IMR-90 (cell line): ENCODE measurements around the gene NEK8. TPM values are rescaled to one million over a fixed set of nuclear protein-coding genes. Genes with fewer than 3 reads are reported as not detected.
"Not testable (repeated sequence)": the region's sequence is repeated elsewhere in the genome, so short reads cannot be mapped to it uniquely, and the experiment has no call there.

Experiments used
- ATAC-seq: fragments of 200-7000 bp; cut with Tn5 transposase; 2 replicates; pipeline ENCODE4 v1.9.1; 2020; ENCODE audit warnings: low read depth, mild to moderate bottlenecking, moderate library complexity
- BruUV-seq: library from RNA; stranded (reverse); fragments of 400-500 nt; replicated peaks from 2 replicates; lab custom pipeline; 2021; lab: Mats Ljungman, UMichigan
- CTCF ChIA-PET: fragments of 300-600 bp; formaldehyde crosslinking; extraction: SDS; loops from one replicate; lab custom pipeline; 2021; ENCODE audit warnings: antibody characterized with exemption; lab: Yijun Ruan, JAX
- POLR2A ChIA-PET: fragments of 300-600 bp; sonication (Branson Sonifier 250); formaldehyde crosslinking; loops from one replicate; lab custom pipeline; 2022; ENCODE audit warnings: antibody characterized with exemption; ENCODE audit not compliant: unreplicated experiment; lab: Charles Lee
- DNase-seq: peaks from one replicate; pipeline ENCODE4 v3.0.0; 2013
- H2AFZ ChIP-seq: replicated peaks from 2 replicates; pipeline ENCODE3; 2013; ENCODE audit warnings: low read length, mild to moderate bottlenecking; ENCODE audit not compliant: poor library complexity
- H2AK5ac ChIP-seq: 2 replicates; pipeline ENCODE4 v1.6.1; 2013; ENCODE audit warnings: low read depth, low read length, inconsistent platforms
- H2AK9ac ChIP-seq: replicated peaks from 2 replicates; pipeline ENCODE3; 2013; ENCODE audit warnings: mild to moderate bottlenecking, low read depth, low read length, moderate library complexity; ENCODE audit not compliant: poor library complexity
- H2BK120ac ChIP-seq: 2 replicates; pipeline ENCODE4 v1.6.1; 2013; ENCODE audit warnings: low read depth, low read length, inconsistent platforms
- H2BK15ac ChIP-seq: 3 replicates; pipeline ENCODE4 v1.6.1; 2013; ENCODE audit warnings: low read depth, low read length, inconsistent platforms
- H2BK20ac ChIP-seq: 2 replicates; pipeline ENCODE4 v1.6.1; 2013; ENCODE audit warnings: low read depth, mild to moderate bottlenecking, inconsistent platforms, low read length, moderate library complexity
- H2BK5ac ChIP-seq: 2 replicates; pipeline ENCODE4 v1.6.1; 2013; ENCODE audit warnings: mild to moderate bottlenecking, low read depth, low read length, inconsistent platforms; ENCODE audit not compliant: poor library complexity, severe bottlenecking
- H3K14ac ChIP-seq: replicated peaks from 2 replicates; pipeline ENCODE4 v1.6.1; 2013; ENCODE audit warnings: low read depth, low read length, inconsistent platforms
- H3K18ac ChIP-seq: 2 replicates; pipeline ENCODE4 v1.6.1; 2013; ENCODE audit warnings: low read depth, low read length, control low read depth
- H3K23ac ChIP-seq: 2 replicates; pipeline ENCODE4 v1.6.1; 2013; ENCODE audit warnings: low read depth, low read length, inconsistent platforms
- H3K27ac ChIP-seq: 2 replicates; pipeline ENCODE4 v1.5.1; 2013; ENCODE audit warnings: mild to moderate bottlenecking, control low read depth, low read length; ENCODE audit not compliant: insufficient read depth
- H3K27me3 ChIP-seq: 2 replicates; pipeline ENCODE4 v1.6.1; 2013; ENCODE audit warnings: low read length; ENCODE audit not compliant: control insufficient read depth, insufficient read depth
- H3K36me3 ChIP-seq: 2 replicates; pipeline ENCODE4 v1.6.1; 2013; ENCODE audit warnings: low read length, mixed read lengths; ENCODE audit not compliant: control insufficient read depth, insufficient read depth
- H3K4ac ChIP-seq: 2 replicates; pipeline ENCODE4 v1.6.1; 2013; ENCODE audit warnings: low read depth, low read length, inconsistent platforms
- H3K4me1 ChIP-seq: 2 replicates; pipeline ENCODE4 v1.6.1; 2013; ENCODE audit warnings: low read length, mixed read lengths; ENCODE audit not compliant: control insufficient read depth, insufficient read depth
- H3K4me2 ChIP-seq: 2 replicates; pipeline ENCODE4 v1.6.1; 2013; ENCODE audit warnings: low read depth, mild to moderate bottlenecking, control low read depth, low read length, moderate library complexity
- H3K4me3 ChIP-seq: 2 replicates; pipeline ENCODE4 v1.5.1; 2013; ENCODE audit warnings: low read depth, mild to moderate bottlenecking, control low read depth, low read length, moderate library complexity; ENCODE audit not compliant: insufficient read depth
- H3K56ac ChIP-seq: 2 replicates; pipeline ENCODE4 v1.6.1; 2013; ENCODE audit warnings: low read length, inconsistent platforms; ENCODE audit not compliant: insufficient read depth; ENCODE audit errors: extremely low read depth
- H3K79me1 ChIP-seq, 2 experiments: 2 replicates each; pipeline ENCODE4 v1.6.1; 2013; ENCODE audit warnings: low read length in 2 of 2, inconsistent platforms in 1 of 2, low read depth in 1 of 2
- H3K9ac ChIP-seq: 2 replicates; pipeline ENCODE4 v1.6.1; 2013; ENCODE audit warnings: low read depth, low read length, control low read depth
- H3K9me1 ChIP-seq: 2 replicates; pipeline ENCODE4 v1.6.1; 2013; ENCODE audit warnings: low read length, inconsistent platforms; ENCODE audit not compliant: insufficient read depth
- H3K9me3 ChIP-seq: 2 replicates; pipeline ENCODE4 v1.6.1; 2013; ENCODE audit warnings: low read length; ENCODE audit not compliant: control insufficient read depth, insufficient read depth
- H4K20me1 ChIP-seq: 2 replicates; pipeline ENCODE4 v1.6.1; 2013; ENCODE audit warnings: low read length, inconsistent platforms; ENCODE audit not compliant: insufficient read depth
- H4K5ac ChIP-seq: 2 replicates; pipeline ENCODE4 v1.6.1; 2013; ENCODE audit warnings: mild to moderate bottlenecking, low read depth, low read length, control low read depth
- H4K8ac ChIP-seq, 2 experiments: 2 replicates each; pipeline ENCODE4 v1.6.1; 2013; ENCODE audit warnings: low read depth in 2 of 2, low read length in 2 of 2, control low read depth in 1 of 2, inconsistent platforms in 1 of 2
- H4K91ac ChIP-seq: 2 replicates; pipeline ENCODE4 v1.6.1; 2013; ENCODE audit warnings: low read depth, low read length, inconsistent platforms; ENCODE audit not compliant: insufficient read depth
- WGBS, 2 experiments: methylation state at CpG; one replicate each; pipeline versions ENCODE4 v1.1.5 to v1.1.7; 2013; ENCODE audit warnings: missing lambda C conversion rate in 2 of 2; ENCODE audit not compliant: insufficient read length in 1 of 2; ENCODE audit errors: extremely low coverage in 2 of 2; 5-methylcytosine and 5-hydroxymethylcytosine counted together
- dilution Hi-C: fragments of 300-500 bp; cut with HindIII; formaldehyde crosslinking; loops from one replicate; pipeline ENCODE4 v1.14.3; 2018; ENCODE audit warnings: low sequenced_read_pairs; ENCODE audit not compliant: unreplicated experiment
- in situ Hi-C: fragments of 300-500 bp; cut with MboI; formaldehyde crosslinking; loops from 3 replicates; pipeline ENCODE4 v1.14.3; 2019; ENCODE audit warnings: low sequenced_read_pairs, inconsistent platforms, mixed read lengths
- intact Hi-C: fragments of 100-400 bp; cut with micrococcal nuclease; formaldehyde crosslinking; loops from 2 replicates; pipeline ENCODE4 v1.10.0; 2022
- polyA plus RNA-seq, 3 experiments: library from polyadenylated mRNA; depleted of rRNA; stranded (reverse); fragments of >200 nt; gene quantifications; 2 replicates each; pipeline ENCODE4 v1.2.3, GENCODE V29; 2012; ENCODE audit warnings: low replicate concordance in 1 of 3
- total RNA-seq: library from RNA; depleted of rRNA; stranded (reverse); fragments of >200 nt; gene quantifications from 2 replicates; pipeline ENCODE4 v1.2.3, GENCODE V29; 2012

Gene NEK8
- total and polyA plus RNA-seq, 2 of the 4 experiments (the other 2 are of a cell fraction), result 4.6 to 5.2 TPM

- Histone ChIP-seq H3K79me1 (peaks cover 20 to 60% of the 10 kb centered on the region in 2 experiments), H4K20me1 (peaks cover 29% of the 10 kb centered on the region; the same call in 1 of the 2 replicates)
- BruUV-seq, H2BK5ac ChIP-seq, H3K4me2 ChIP-seq, H3K9me1 ChIP-seq, H4K91ac ChIP-seq, H3K27ac ChIP-seq, H2AK5ac ChIP-seq, H3K23ac ChIP-seq, H2AK9ac ChIP-seq, H2BK20ac ChIP-seq, DNase-seq, H4K8ac ChIP-seq, H3K9ac ChIP-seq, H3K56ac ChIP-seq, H3K4me3 ChIP-seq, H2BK120ac ChIP-seq, POLR2A ChIA-PET, H3K9me3 ChIP-seq, H4K5ac ChIP-seq, in situ Hi-C loops, H2AFZ ChIP-seq, H3K27me3 ChIP-seq, H3K14ac ChIP-seq, ATAC-seq, H2BK15ac ChIP-seq, intact Hi-C loops, H3K4me1 ChIP-seq, dilution Hi-C loops, H3K4ac ChIP-seq, H3K18ac ChIP-seq, H3K36me3 ChIP-seq: not testable (repeated sequence)
- CTCF ChIA-PET, result interaction anchor here (0.6 kb wide), 1 partner anchor 156 kb away, joined by 3 read pairs; no protein-coding TSS in a partner anchor
- WGBS, 2 experiments, result 100% methylated on average over 1 of the region's 13 CpGs; no CpG with 5 or more reads in 1 of the 2 experiments
These were observed 51.0 kb downstream of the NEK8 start for GRCh38 chr17:28779601-28780000.
